Fibroblast of villous mesenchyme (primary cell): ENCODE measurements around the gene NPC1. TPM values are rescaled to one million over a fixed set of nuclear protein-coding genes. Genes with fewer than 3 reads are reported as not detected.
"Not testable (repeated sequence)": the region's sequence is repeated elsewhere in the genome, so short reads cannot be mapped to it uniquely, and the experiment has no call there.

Experiments used
- DNase-seq: peaks from one replicate; pipeline ENCODE4 v3.0.0-alpha.2; 2010; ENCODE audit warnings: low read depth
- H3K4me3 ChIP-seq: 2 replicates; pipeline ENCODE4 v1.5.1; 2011; ENCODE audit warnings: low read depth, mild to moderate bottlenecking, low read length
- CTCF ChIP-seq: IDR thresholded peaks from 2 replicates; pipeline ENCODE4 v1.5.1; 2012; ENCODE audit warnings: low read depth, mild to moderate bottlenecking, low read length; ENCODE audit not compliant: insufficient read depth
- total RNA-seq: library from RNA; depleted of rRNA; stranded (reverse); fragments of >200 nt; gene quantifications from 2 replicates; pipeline ENCODE4 v1.2.3, GENCODE V29; 2012

NPC1 gene
- total RNA-seq, 1 donor = 38.4 TPM

- no peak overlapping the region for H3K4me3 ChIP-seq
- no peak for TF ChIP-seq CTCF
- DNase-seq = no peak
Measured at GRCh38 chr18:23519734-23520133, 66.6 kb downstream of the NPC1 start.

- no peak overlapping the region for H3K4me3 ChIP-seq
- DNase-seq = peak; percentile 90
- peak; percentile 96 for TF ChIP-seq CTCF
Measured at GRCh38 chr18:23515911-23516546, 70.3 kb downstream of the NPC1 start.

DNA sequence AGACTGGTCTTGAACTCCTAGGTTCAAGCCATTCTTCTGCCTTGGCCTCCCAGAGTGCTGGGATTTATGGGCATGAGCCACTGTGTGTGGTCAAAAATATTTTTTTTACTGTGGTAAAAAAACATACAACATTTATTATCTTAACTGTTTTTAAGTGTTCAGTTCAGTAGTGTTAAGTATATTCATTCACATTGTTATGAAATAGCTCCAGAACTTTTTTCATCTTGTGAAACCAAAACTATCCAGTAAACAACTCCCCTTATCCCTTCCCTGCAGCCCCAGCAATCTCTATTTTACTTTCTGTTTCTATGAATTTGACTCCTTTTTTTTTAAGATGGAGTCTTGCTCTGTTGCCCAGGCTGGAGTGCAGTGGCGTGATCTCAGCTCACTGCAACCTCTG, 73.7 kb downstream of the NPC1 start:
- H3K4me3 ChIP-seq = no peak overlapping the region
- no peak for TF ChIP-seq CTCF
- peak; percentile 89 for DNase-seq

DNA sequence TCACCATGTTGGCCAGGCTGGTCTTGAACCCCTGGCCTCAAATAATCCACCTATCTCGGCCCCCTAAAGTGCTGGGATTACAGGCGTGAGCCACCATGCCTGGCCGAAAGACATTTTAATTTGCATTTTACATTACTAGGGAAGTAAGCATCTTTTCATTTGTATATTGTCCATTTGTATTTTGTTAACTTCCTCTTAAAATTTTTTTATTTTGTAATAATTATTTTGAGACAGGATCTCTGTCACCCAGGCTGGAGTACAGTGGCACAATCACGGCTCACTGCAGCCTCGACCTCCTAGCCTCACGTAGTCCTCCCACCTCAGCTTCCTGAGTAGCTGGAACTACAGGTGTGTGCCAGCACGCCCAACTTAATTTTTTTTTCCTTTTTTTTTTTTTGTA, 74.1 kb downstream of the NPC1 start:
- H3K4me3 ChIP-seq, DNase-seq: not testable (repeated sequence)

GRCh38 chr18:23510923-23511322, 75.4 kb downstream of the NPC1 start:
- not testable (repeated sequence) for H3K4me3 ChIP-seq, DNase-seq

DNA sequence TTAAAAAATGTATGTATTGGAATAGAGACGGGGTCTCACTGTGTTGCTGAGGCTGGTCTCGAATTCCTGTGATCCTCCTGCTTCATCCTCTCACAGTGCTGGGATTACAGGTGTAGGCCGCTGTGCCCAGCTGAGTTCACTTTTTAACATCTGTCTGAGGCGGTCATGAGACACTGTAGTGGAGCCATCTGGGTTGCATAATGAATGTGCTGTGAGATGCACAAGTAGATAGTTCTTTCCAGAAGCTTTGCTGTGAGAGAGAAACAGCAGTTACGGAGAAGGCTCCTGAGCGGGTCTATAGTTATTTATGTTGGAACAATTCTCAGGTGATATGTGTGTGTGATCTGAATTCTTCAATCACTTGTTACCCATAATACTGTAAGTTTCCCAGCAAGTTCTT, 79.9 kb downstream of the NPC1 start:
- no peak for DNase-seq
- no peak overlapping the region for H3K4me3 ChIP-seq
- no peak for TF ChIP-seq CTCF

GRCh38 chr18:23504720-23505119, 81.6 kb downstream of the NPC1 start:
- peak overlapping the region; percentile 87 for H3K4me3 ChIP-seq
- no peak for TF ChIP-seq CTCF
- no peak for DNase-seq

- DNase-seq = no peak
- TF ChIP-seq CTCF = no peak
- H3K4me3 ChIP-seq = peak overlapping the region; percentile 87
Measured at GRCh38 chr18:23503963-23504344, 82.4 kb downstream of the NPC1 start.
